Occipital lobe (tissue), 3 donors: ENCODE measurements around the gene CLOCK. TPM values are rescaled to one million over a fixed set of nuclear protein-coding genes. Genes with fewer than 3 reads are reported as not detected.

Experiments
- DNase-seq: peaks from one replicate; lab custom pipeline; 2025; lab: John Stamatoyannopoulos, UW
- small RNA-seq: library from RNA; depleted of rRNA; stranded (forward); fragments of <200 nt; gene quantifications from one replicate; pipeline ENCODE3, GENCODE V24; 2014
- total RNA-seq: library from RNA; depleted of rRNA; stranded (reverse); fragments of >200 nt; gene quantifications from one replicate; pipeline ENCODE4 v1.2.3, GENCODE V29; 2014

CLOCK gene
- total RNA-seq, 1 donor from 2014 or later, result 37.0 TPM

- DNase-seq, result no peak
Observed at GRCh38 chr4:55381502-55381901, 165.2 kb downstream of the CLOCK start.

GRCh38 chr4:55380576-55380975 lies 166.1 kb downstream of the CLOCK start:
- no peak for DNase-seq

- DNase-seq, result no peak
Observed at GRCh38 chr4:55378617-55379467, 167.9 kb downstream of the CLOCK start.

Small RNAs within 50 kb of the gene (small RNA-seq; reads per million reads assigned to genes)
- not detected for gene RF00019

Other genes with a start within 250 kb of the CLOCK start
- 10.3 TPM for gene SRD5A3, start 200.7 kb downstream of the CLOCK start, total RNA-seq
- 109 TPM for gene TMEM165, start 151.0 kb downstream of the CLOCK start, total RNA-seq
- gene PDCL2, start 45.3 kb upstream of the CLOCK start, total RNA-seq, result not detected
- 1.9 TPM for gene NMU, start 89.4 kb upstream of the CLOCK start, total RNA-seq